Muscle layer of colon (tissue), 2 donors: Measurements from ENCODE around the gene CDC7.
"Not testable (repeated sequence)": the region's sequence is repeated elsewhere in the genome, so short reads cannot be mapped to it uniquely, and the experiment has no call there.

Experiments
- H3K27ac ChIP-seq: one replicate; pipeline ENCODE4 v1.7.0; 2013; ENCODE audit warnings: low read depth, mild to moderate bottlenecking, low read length, moderate library complexity
- H3K27me3 ChIP-seq, 2 donors: one replicate each; pipeline ENCODE4 v1.7.0; 2013; ENCODE audit warnings: low read length in 2 of 2, mild to moderate bottlenecking in 2 of 2; ENCODE audit not compliant: insufficient read depth in 2 of 2, control insufficient read depth in 1 of 2
- H3K36me3 ChIP-seq: one replicate; pipeline ENCODE4 v1.7.0; 2013; ENCODE audit warnings: mild to moderate bottlenecking, low read length; ENCODE audit not compliant: insufficient read depth
- H3K4me1 ChIP-seq: one replicate; pipeline ENCODE4 v1.7.0; 2013; ENCODE audit warnings: mild to moderate bottlenecking, low read length; ENCODE audit not compliant: insufficient read depth
- H3K4me3 ChIP-seq, 2 donors: one replicate each; pipeline ENCODE4 v1.7.0; 2013; ENCODE audit warnings: low read length in 2 of 2, low read depth in 1 of 2, mild to moderate bottlenecking in 1 of 2, moderate library complexity in 1 of 2
- H3K9ac ChIP-seq: one replicate; pipeline ENCODE4 v1.7.0; 2013; ENCODE audit warnings: low read length
- H3K9me3 ChIP-seq: one replicate; pipeline ENCODE4 v1.7.0; 2013; ENCODE audit warnings: mild to moderate bottlenecking, low read length
- donor health status: abdominal sarcoma.
- donor health status: Adenocarcinoma of cecum.

The CDC7 gene

GRCh38 chr1:91500756-91501522, at the start of gene CDC7:
Gene CDC7, plus strand, starts transcription at chr1:91500851. Its CDS starts 866 bp downstream, at chr1:91501717.
- H3K9ac ChIP-seq, result peak within 1 kb of the TSS; percentile 63
- H3K9me3 ChIP-seq, result no peaks in the 10 kb centered on the region
- no peaks in the 10 kb centered on the region for H3K27me3 ChIP-seq

GRCh38 chr1:91454136-91454535, 46.5 kb upstream of the CDC7 start:
- no peak overlapping the region for H3K27ac ChIP-seq
- H3K27me3 ChIP-seq, result no peaks in the 10 kb centered on the region
- H3K4me1 ChIP-seq, result no peaks in the 10 kb centered on the region
- H3K9ac ChIP-seq, result no peak overlapping the region
- no peak overlapping the region for H3K4me3 ChIP-seq
- H3K9me3 ChIP-seq, result no peaks in the 10 kb centered on the region
- H3K36me3 ChIP-seq, result no peaks in the 10 kb centered on the region

More at GRCh38 chr1:91500756-91501522, at the start of gene CDC7:
- Histone ChIP-seq H3K36me3 (no peaks in the 10 kb centered on the region), H3K4me1 (peaks cover 15% of the 10 kb centered on the region), H3K4me3 (peak within 1 kb of the TSS; percentile 75 to 91), H3K27ac (peak within 1 kb of the TSS; percentile 90)

GRCh38 chr1:91455334-91455733, 45.3 kb upstream of the CDC7 start:
- no peaks in the 10 kb centered on the region for H3K27me3 ChIP-seq
- no peaks in the 10 kb centered on the region for H3K36me3 ChIP-seq
- H3K9ac ChIP-seq, result no peak overlapping the region
- no peak overlapping the region for H3K27ac ChIP-seq
- H3K4me3 ChIP-seq, result no peak overlapping the region
- no peaks in the 10 kb centered on the region for H3K9me3 ChIP-seq
- no peaks in the 10 kb centered on the region for H3K4me1 ChIP-seq

GRCh38 chr1:91455896-91456295, 44.8 kb upstream of the CDC7 start:
- Histone ChIP-seq H3K9ac (no peak overlapping the region), H3K27ac (no peak overlapping the region), H3K9me3 (no peaks in the 10 kb centered on the region), H3K27me3 (no peaks in the 10 kb centered on the region), H3K4me3 (no peak overlapping the region), H3K4me1 (no peaks in the 10 kb centered on the region), H3K36me3 (no peaks in the 10 kb centered on the region)

GRCh38 chr1:91465350-91465749, 35.3 kb upstream of the CDC7 start:
- H3K9ac ChIP-seq, H3K27ac ChIP-seq, H3K4me1 ChIP-seq, H3K27me3 ChIP-seq, H3K9me3 ChIP-seq, H3K36me3 ChIP-seq, H3K4me3 ChIP-seq: not testable (repeated sequence)

GRCh38 chr1:91476533-91477217, 24.0 kb upstream of the CDC7 start:
- Histone ChIP-seq H3K27ac (no peak overlapping the region), H3K9ac (no peak overlapping the region), H3K4me1 (no peaks in the 10 kb centered on the region), H3K36me3 (no peaks in the 10 kb centered on the region), H3K9me3 (no peaks in the 10 kb centered on the region), H3K4me3 (no peak overlapping the region), H3K27me3 (no peaks in the 10 kb centered on the region)

- Histone ChIP-seq H3K9ac (no peak overlapping the region), H3K4me1 (no peaks in the 10 kb centered on the region), H3K27me3 (no peaks in the 10 kb centered on the region), H3K9me3 (no peaks in the 10 kb centered on the region), H3K4me3 (no peak overlapping the region), H3K27ac (no peak overlapping the region), H3K36me3 (no peaks in the 10 kb centered on the region)
Observed at GRCh38 chr1:91487469-91487868, 13.2 kb upstream of the CDC7 start.

GRCh38 chr1:91490501-91490900, 10.2 kb upstream of the CDC7 start:
- H3K27me3 ChIP-seq, result no peaks in the 10 kb centered on the region
- H3K36me3 ChIP-seq, result no peaks in the 10 kb centered on the region
- H3K9me3 ChIP-seq, result no peaks in the 10 kb centered on the region
- H3K4me3 ChIP-seq, result no peak overlapping the region
- H3K27ac ChIP-seq, result no peak overlapping the region
- H3K4me1 ChIP-seq, result no peaks in the 10 kb centered on the region
- no peak overlapping the region for H3K9ac ChIP-seq

GRCh38 chr1:91498035-91498434, 2.6 kb upstream of the CDC7 start:
- Histone ChIP-seq H3K4me1 (peaks cover 15% of the 10 kb centered on the region), H3K36me3 (no peaks in the 10 kb centered on the region), H3K9me3 (no peaks in the 10 kb centered on the region), H3K27ac (no peak overlapping the region), H3K4me3 (no peak overlapping the region), H3K27me3 (no peaks in the 10 kb centered on the region), H3K9ac (no peak overlapping the region)

- Histone ChIP-seq H3K27me3 (no peaks in the 10 kb centered on the region), H3K9ac (no peak overlapping the region), H3K9me3 (no peaks in the 10 kb centered on the region), H3K27ac (no peak overlapping the region), H3K4me1 (peaks cover 15% of the 10 kb centered on the region), H3K4me3 (no peak overlapping the region), H3K36me3 (no peaks in the 10 kb centered on the region)
Observed at GRCh38 chr1:91498498-91499245, 2.0 kb upstream of the CDC7 start.

GRCh38 chr1:91499346-91499745, 1.3 kb upstream of the CDC7 start:
- no peak overlapping the region for H3K4me3 ChIP-seq
- H3K27ac ChIP-seq, result no peak overlapping the region
- H3K9ac ChIP-seq, result no peak overlapping the region
- no peaks in the 10 kb centered on the region for H3K27me3 ChIP-seq
- no peaks in the 10 kb centered on the region for H3K9me3 ChIP-seq
- peaks cover 15% of the 10 kb centered on the region for H3K4me1 ChIP-seq
- H3K36me3 ChIP-seq, result no peaks in the 10 kb centered on the region
